ENCODE results near the gene TEAD2. TPM values are rescaled to one million over a fixed set of nuclear protein-coding genes. Genes with fewer than 3 reads are reported as not detected.
"Not testable (repeated sequence)": the region's sequence is repeated elsewhere in the genome, so short reads cannot be mapped to it uniquely, and the experiment has no call there.

TEAD2 gene
- total RNA-seq, 8 experiments from 2014 or later = 6.0 to 78.1 (median 14.2) TPM

GRCh38 chr19:49332691-49333417, 29.4 kb downstream of the TEAD2 start:
- H3K4me1 ChIP-seq (replicated peaks in 1 of 2); ATAC-seq (replicated peaks in 6 of 8); in situ Hi-C loops (cut with MboI; ENCODE audit: low pct_unique_long_range_greater_than_20kb in 2 of 9, low sequenced_read_pairs in 9 of 9, unreplicated experiment in 9 of 9); H3K4me3 ChIP-seq; H3K27ac ChIP-seq: not testable (repeated sequence)
- WGBS, 10 experiments = 40 to 100% (median 88%) methylated on average over 1 to 8 of the region's 13 CpGs; no CpG with 5 or more reads in 1 of the 10 experiments

GRCh38 chr19:49331616-49332055, 30.6 kb downstream of the TEAD2 start:
- Histone ChIP-seq H3K27ac (no peak overlapping the region), H3K4me3 (no peak overlapping the region)
- WGBS, 10 experiments = 40 to 61% (median 53%) methylated on average over 1 to 2 of the region's 2 CpGs; no CpG with 5 or more reads in 6 of the 10 experiments

DNA sequence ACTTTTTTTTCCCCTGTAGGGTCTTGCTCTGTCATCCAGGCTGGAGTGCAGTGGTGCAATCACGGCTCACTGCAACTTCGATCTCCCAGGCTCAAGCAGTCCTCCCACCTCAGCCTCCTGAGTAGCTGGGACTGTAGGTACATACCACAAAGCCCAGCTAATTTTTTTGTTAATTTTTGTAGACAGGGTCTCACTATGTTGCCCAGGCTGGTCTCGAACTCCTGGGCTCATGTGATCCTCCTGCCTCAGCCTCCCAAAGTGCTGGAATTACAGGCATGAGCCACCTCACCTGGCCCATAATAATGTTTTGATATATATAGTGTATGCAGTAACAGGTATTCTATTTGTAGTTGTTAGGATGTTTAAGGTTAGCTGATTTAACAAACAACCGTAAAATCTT, 31.0 kb downstream of the TEAD2 start:
- H3K4me1 ChIP-seq (replicated peaks in 1 of 2); H3K27ac ChIP-seq; H3K4me3 ChIP-seq; in situ Hi-C loops (cut with MboI; ENCODE audit: low pct_unique_long_range_greater_than_20kb in 2 of 9, low sequenced_read_pairs in 9 of 9, unreplicated experiment in 9 of 9): not testable (repeated sequence)
- ATAC-seq (replicated peaks in 6 of 8) = peak in 1 of 8 experiments; percentile 11
- WGBS, 10 experiments = 62 to 100% (median 92%) methylated on average over 1 to 4 of the region's 4 CpGs; no CpG with 5 or more reads in 2 of the 10 experiments

More at GRCh38 chr19:49331616-49332055, 30.6 kb downstream of the TEAD2 start:
- no peaks in the 10 kb centered on the region for H3K4me1 ChIP-seq (replicated peaks in 1 of 2)
- in situ Hi-C loops (cut with MboI; ENCODE audit: low pct_unique_long_range_greater_than_20kb in 2 of 9, low sequenced_read_pairs in 9 of 9, unreplicated experiment in 9 of 9) = no loop called here
- ATAC-seq (replicated peaks in 6 of 8) = peak; percentile 58 to 98 (median 85)

DNA sequence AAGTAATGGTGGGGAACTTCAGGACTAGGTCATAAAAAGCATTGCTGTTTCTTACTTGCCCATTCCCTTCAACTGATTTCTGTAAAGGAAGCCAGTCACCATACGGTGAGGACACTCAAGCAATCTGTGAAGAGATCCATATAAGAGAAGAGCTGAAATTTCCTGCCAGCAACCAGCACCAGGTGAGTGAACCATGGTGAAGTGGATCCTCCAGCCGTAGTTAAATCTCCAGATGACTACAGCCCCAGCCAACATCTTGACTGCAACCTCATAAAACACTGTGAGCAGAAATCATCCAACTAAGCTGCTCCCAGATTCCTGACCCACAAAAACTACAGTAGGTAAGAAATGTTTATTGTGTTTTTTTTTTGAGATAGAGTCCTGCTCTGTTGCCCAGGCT, 33.5 kb downstream of the TEAD2 start:
- no peak overlapping the region for H3K4me3 ChIP-seq
- ATAC-seq (replicated peaks in 6 of 8) = no peak
- WGBS, 10 experiments = 63 to 100% (median 88%) methylated on average over 1 to 2 of the region's 2 CpGs; no CpG with 5 or more reads in 3 of the 10 experiments
- in situ Hi-C loops (cut with MboI; ENCODE audit: low pct_unique_long_range_greater_than_20kb in 2 of 9, low sequenced_read_pairs in 9 of 9, unreplicated experiment in 9 of 9) = no loop called here
- H3K4me1 ChIP-seq (replicated peaks in 1 of 2) = no peaks in the 10 kb centered on the region
- H3K27ac ChIP-seq = no peak overlapping the region

DNA sequence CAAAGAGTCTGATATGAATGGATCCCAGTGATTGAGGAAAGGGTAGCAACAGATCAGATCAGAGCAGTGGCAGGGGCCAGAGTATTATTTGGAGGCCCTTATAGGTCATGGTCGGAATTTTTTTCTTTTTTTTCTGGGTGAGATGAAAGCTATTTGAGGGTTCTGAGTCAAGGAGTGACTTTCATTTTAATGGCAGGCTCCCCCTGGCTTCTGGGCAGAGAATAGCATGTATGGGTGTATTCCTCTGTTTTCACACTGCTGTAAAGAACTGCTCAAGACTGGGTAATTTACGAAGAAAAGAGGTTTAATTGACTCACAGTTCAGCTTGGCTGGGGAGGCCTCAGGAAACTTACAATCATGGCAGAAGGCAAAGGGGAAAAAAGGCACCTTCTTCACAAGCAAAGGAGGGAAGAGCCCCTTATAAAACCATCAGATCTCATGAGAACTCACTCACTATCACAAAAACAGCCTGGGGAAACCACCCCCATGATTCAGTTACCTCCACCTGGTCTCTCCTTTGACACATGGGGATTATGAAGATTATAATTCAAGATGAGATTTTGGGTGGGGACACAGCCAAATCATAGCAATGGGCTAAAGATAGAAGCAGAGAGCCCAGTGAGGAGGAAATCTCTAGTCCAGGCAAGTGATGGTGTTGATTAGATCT, 34.2 kb downstream of the TEAD2 start:
- 17 to 100% (median 67%) methylated on average over 1 to 2 of the region's 2 CpGs; no CpG with 5 or more reads in 3 of the 10 experiments for WGBS, 10 experiments
- no peak overlapping the region for H3K4me3 ChIP-seq
- in situ Hi-C loops (cut with MboI; ENCODE audit: low pct_unique_long_range_greater_than_20kb in 2 of 9, low sequenced_read_pairs in 9 of 9, unreplicated experiment in 9 of 9) = no loop called here
- no peak overlapping the region for H3K27ac ChIP-seq
- ATAC-seq (replicated peaks in 6 of 8) = peak in 3 of 8 experiments; percentile 50 to 77 (median 59)
- H3K4me1 ChIP-seq (replicated peaks in 1 of 2) = no peaks in the 10 kb centered on the region

DNA sequence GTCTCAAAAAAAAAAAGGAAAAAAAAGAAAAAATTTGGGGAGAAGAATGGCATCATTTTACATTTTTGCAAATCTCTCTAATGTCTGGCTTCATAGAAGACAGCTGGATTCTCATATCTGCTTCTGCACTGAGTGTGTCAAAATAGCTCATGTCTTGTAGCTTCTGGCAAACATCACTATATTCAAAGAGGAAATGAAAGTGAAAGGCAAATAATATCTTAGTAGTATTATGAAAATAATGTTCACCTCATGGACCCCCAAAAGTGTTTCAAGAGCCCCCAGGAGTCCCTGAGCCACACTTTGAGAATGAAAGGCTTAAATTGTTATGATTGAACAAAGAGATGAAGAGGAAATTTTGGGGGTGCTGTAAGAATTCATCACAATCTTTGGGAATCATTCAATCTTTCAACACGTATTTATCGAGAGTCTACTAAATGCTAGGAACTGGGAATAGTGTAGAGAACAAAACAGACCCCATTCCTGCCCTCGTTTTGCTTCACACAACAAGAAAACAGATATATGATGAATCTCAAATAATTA, 36.0 kb downstream of the TEAD2 start:
- 62 to 100% (median 93%) methylated on average over 1 to 3 of the region's 3 CpGs; no CpG with 5 or more reads in 2 of the 10 experiments for WGBS, 10 experiments
- no peak for ATAC-seq (replicated peaks in 6 of 8)
- Histone ChIP-seq H3K4me1 (replicated peaks in 1 of 2) (no peaks in the 10 kb centered on the region), H3K27ac (no peak overlapping the region), H3K4me3 (no peak overlapping the region)
- in situ Hi-C loops (cut with MboI; ENCODE audit: low pct_unique_long_range_greater_than_20kb in 2 of 9, low sequenced_read_pairs in 9 of 9, unreplicated experiment in 9 of 9) = no loop called here

DNA sequence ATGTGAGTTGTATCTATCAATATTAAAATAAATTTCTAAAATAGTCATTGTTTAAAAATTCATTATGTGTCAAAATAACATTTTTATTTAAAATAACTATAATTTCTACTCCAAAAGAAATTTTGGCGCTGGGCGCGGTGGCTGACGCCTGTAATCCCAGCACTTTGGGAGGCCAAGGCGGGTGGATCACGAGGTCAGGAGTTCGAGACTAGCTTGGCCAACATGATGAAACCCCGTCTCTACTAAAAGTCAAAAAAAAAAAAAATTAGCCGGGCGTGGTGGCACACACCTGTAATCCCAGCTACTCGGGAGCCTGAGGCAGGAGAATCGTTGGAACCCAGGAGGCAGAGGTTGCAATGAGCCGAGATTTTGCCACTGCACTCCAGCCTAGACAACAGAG, 36.5 kb downstream of the TEAD2 start:
- in situ Hi-C loops (cut with MboI; ENCODE audit: low pct_unique_long_range_greater_than_20kb in 2 of 9, low sequenced_read_pairs in 9 of 9, unreplicated experiment in 9 of 9); H3K4me1 ChIP-seq (replicated peaks in 1 of 2); H3K4me3 ChIP-seq; H3K27ac ChIP-seq; ATAC-seq (replicated peaks in 6 of 8): not testable (repeated sequence)
- WGBS, 10 experiments = 67 to 97% (median 90%) methylated on average over 2 to 12 of the region's 13 CpGs; no CpG with 5 or more reads in 1 of the 10 experiments

DNA sequence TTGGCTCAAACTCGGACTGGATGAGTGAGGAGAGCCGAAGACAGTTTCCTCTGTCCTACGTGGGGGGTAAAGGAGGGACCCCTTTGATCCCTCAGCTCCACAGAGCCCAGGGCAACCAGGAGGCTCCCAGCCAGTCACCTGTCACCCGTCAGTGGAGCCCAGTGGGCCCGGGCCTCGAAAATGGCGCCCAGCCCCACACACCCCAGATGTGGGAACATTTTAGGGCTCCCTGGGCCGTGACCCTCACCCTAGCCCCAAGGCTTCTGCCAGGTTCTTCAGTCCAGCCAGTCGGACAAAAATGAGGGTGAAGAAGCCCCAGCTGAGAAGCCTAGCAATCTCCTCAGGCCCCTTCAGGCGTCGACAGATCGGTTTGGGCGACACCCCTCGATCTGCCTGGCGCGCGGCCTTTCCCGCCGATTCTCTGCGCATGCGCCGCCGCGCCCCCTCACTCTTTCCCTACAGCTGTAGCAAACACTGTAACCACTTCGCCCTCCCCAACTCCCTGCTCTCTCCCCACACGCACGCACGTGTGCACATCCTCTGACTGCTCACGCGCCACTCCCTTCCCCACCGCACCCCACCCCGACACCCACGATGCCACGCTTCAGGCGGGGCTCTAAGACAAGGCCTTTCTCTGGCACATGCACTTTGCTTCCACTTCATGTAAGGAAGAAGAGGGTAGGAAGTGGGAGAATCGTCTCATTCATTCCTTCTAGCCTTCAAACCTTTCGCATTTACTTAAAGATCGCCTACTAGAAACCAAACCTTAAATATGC, 37.2 kb downstream of the TEAD2 start, which contains the start of gene SLC6A16:
Gene SLC6A16 (minus strand): TSS at position 391 of the 776 bp plus-strand sequence. CDS start 13,844 bp downstream, outside the sequence.
- in situ Hi-C loops (cut with MboI; ENCODE audit: low pct_unique_long_range_greater_than_20kb in 2 of 9, low sequenced_read_pairs in 9 of 9, unreplicated experiment in 9 of 9) = no loop called here
- 80 to 95% (median 89%) methylated on average over 6 to 18 of the region's 38 CpGs; no CpG with 5 or more reads in 7 of the 10 experiments for WGBS, 10 experiments
- no peak within 1 kb of the TSS for H3K4me3 ChIP-seq
- no peak within 1 kb of the TSS for H3K27ac ChIP-seq
- no peaks in the 10 kb centered on the region for H3K4me1 ChIP-seq (replicated peaks in 1 of 2)
- ATAC-seq (replicated peaks in 6 of 8) = no peak

- in situ Hi-C loops (cut with MboI; ENCODE audit: low pct_unique_long_range_greater_than_20kb in 2 of 9, low sequenced_read_pairs in 9 of 9, unreplicated experiment in 9 of 9) = no loop called here
- Histone ChIP-seq H3K27ac (no peak overlapping the region), H3K4me1 (replicated peaks in 1 of 2) (no peaks in the 10 kb centered on the region), H3K4me3 (no peak overlapping the region)
- ATAC-seq (replicated peaks in 6 of 8) = no peak
Measured at GRCh38 chr19:49318296-49318695, 43.9 kb downstream of the TEAD2 start.

DNA sequence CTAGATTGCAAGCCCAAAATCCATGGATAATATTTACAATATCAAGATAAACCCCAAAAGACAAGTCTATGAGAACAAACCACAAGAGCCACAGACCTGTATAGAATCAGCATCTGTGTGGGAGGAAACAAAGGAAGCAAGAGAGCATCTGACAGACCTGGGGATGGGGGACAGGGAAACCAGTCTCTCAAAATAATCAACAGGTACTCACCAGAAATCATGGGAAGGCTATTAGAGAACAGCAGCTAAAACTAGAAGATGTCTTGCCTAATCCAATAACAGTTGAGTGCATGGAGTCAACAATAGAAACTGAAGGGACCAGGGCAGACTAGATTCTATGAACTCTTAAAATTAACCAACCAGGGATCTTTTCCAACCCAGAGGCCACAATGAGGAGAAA, 45.9 kb downstream of the TEAD2 start:
- no peaks in the 10 kb centered on the region for H3K4me1 ChIP-seq (replicated peaks in 1 of 2)
- in situ Hi-C loops (cut with MboI; ENCODE audit: low pct_unique_long_range_greater_than_20kb in 2 of 9, low sequenced_read_pairs in 9 of 9, unreplicated experiment in 9 of 9) = no loop called here
- no peak overlapping the region for H3K4me3 ChIP-seq
- no peak overlapping the region for H3K27ac ChIP-seq
- ATAC-seq (replicated peaks in 6 of 8) = no peak

DNA sequence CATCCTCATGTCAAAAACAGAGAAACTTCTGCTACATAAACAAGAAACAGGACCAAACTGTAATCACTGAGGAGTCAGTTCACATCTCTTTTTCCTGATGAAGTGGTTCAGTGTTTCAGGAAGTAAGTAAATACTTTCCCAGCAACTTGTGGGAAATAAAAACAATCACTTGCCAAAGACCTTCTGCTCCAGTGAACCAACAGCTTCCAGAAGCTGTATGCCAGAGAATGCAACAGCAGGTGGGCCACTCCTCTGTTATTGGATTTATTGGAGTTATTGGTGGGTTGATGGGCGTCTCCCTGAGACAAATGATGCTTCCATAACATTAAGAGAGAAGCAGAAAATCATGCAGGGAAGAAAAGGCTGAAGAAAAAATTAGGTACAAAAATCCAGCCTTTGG, 47.1 kb downstream of the TEAD2 start:
- in situ Hi-C loops (cut with MboI; ENCODE audit: low pct_unique_long_range_greater_than_20kb in 2 of 9, low sequenced_read_pairs in 9 of 9, unreplicated experiment in 9 of 9) = no loop called here
- WGBS, 10 experiments = 0 to 86% (median 50%) methylated on average over 1 of the region's 1 CpG; no CpG with 5 or more reads in 5 of the 10 experiments
- no peak overlapping the region for H3K27ac ChIP-seq
- no peak for ATAC-seq (replicated peaks in 6 of 8)
- no peak overlapping the region for H3K4me3 ChIP-seq
- no peaks in the 10 kb centered on the region for H3K4me1 ChIP-seq (replicated peaks in 1 of 2)

DNA sequence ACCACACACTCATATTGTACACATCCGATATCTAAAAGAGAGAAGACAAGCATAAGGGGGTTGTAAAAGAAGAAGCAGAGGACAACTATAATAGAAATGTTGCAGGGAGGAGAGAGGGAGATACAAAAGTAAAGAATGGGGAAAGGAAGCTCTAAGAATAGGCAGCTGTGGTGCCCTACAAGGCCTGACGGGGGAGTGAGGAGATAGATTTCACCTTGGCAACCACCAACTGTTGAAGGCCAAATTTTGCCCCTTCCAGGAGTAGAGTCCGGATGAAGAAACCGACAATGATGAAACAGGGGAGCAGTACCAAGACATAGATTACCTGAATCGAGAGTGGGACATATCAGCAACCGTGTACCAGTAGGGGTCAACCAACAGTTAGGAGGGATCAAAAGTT, 53.1 kb downstream of the TEAD2 start:
- WGBS, 10 experiments = 29 to 100% (median 83%) methylated on average over 1 to 6 of the region's 6 CpGs
- in situ Hi-C loops (cut with MboI; ENCODE audit: low pct_unique_long_range_greater_than_20kb in 2 of 9, low sequenced_read_pairs in 9 of 9, unreplicated experiment in 9 of 9) = no loop called here
- no peak overlapping the region for H3K4me3 ChIP-seq
- no peak for ATAC-seq (replicated peaks in 6 of 8)
- H3K4me1 ChIP-seq (replicated peaks in 1 of 2) = no peaks in the 10 kb centered on the region
- H3K27ac ChIP-seq = no peak overlapping the region

- 0 to 100% (median 75%) methylated on average over 1 to 5 of the region's 7 CpGs; no CpG with 5 or more reads in 3 of the 10 experiments for WGBS, 10 experiments
- in situ Hi-C loops (cut with MboI; ENCODE audit: low pct_unique_long_range_greater_than_20kb in 2 of 9, low sequenced_read_pairs in 9 of 9, unreplicated experiment in 9 of 9); H3K4me3 ChIP-seq; H3K4me1 ChIP-seq (replicated peaks in 1 of 2); ATAC-seq (replicated peaks in 6 of 8); H3K27ac ChIP-seq: not testable (repeated sequence)
Measured at GRCh38 chr19:49306734-49307133, 55.5 kb downstream of the TEAD2 start.

Measured in motor neuron (in vitro differentiated cells).